ENCODE measurements around the gene ITGAL.

ITGAL gene

DNA sequence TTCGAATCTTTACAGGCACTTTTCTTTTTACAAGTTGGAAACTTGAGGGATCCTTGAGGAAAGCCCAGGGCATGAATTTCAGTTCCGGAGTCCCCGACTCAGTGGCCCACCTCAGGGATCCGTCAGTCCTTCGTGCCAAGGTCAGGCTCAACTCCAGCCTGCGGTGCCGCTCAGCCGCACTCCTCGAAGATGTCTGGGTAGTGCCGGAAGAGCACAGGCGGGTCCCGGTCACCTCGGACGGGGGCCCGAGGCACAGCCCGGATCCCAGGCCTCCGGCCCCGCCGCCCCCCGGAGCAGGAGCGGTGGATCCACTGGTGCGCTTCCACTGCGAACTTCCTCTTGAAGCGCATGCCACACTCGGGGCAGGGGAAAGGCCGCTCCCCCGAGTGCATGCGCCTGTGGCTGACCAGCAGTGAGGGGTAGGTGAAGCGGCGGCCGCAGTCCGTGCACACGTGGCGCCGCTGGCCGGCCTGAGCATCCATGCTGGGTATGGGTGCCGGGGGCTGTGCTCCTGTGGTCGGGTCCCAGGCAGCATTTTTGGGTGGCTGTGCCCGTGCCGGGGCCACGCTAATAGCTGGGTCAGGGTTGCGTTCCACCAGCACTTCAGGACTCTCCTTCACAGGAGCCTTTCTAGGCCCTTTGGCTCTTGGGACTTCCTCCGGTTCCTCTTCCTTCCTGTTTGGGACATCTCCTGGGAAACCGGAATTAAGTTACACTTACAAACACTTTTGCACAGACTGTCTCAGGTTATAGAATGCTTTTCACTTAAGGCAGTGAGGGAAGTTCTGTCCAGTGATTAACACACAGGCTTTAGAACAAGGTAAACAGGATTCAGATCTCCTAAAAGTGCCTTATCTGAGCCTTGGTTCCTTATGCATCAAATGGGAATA lies 97.4 kb downstream of the ITGAL start:
- DNase-seq = no peak

GRCh38 chr16:30570636-30571444 lies 98.3 kb downstream of the ITGAL start:
- DNase-seq = no peak

GRCh38 chr16:30571445-30572322 lies 99.1 kb downstream of the ITGAL start, which contains the start of gene ZNF688:
Gene ZNF688 (minus strand): TSS chr16:30571714. CDS start chr16:30571629, 85 bp downstream.
- DNase-seq = peak; percentile 78

All from 8988T (cell line).